H1 (cell line): ENCODE results near the gene DND1. TPM values are rescaled to one million over a fixed set of nuclear protein-coding genes. Genes with fewer than 3 reads are reported as not detected.

Experiments
- CTCF ChIA-PET: fragments of 300-600 bp; sonication (Branson Sonifier 250); formaldehyde crosslinking; loops from one replicate; lab custom pipeline; 2021; ENCODE audit not compliant: partially characterized antibody; lab: Charles Lee
- POLR2A ChIA-PET: fragments of 300-600 bp; sonication (Branson Sonifier 250); formaldehyde crosslinking; loops from one replicate; lab custom pipeline; 2021; ENCODE audit warnings: inconsistent platforms; ENCODE audit not compliant: partially characterized antibody; lab: Charles Lee
- DNase-seq, 2 experiments: peaks; one replicate each; pipeline versions ENCODE4 v3.0.0 to v3.0.0-alpha.2; 2010 to 2022; ENCODE audit warnings: low spot score in 2 of 2, low read depth in 1 of 2, mixed read lengths in 1 of 2
- FAIRE-seq: peaks from 2 replicates; lab custom pipeline; 2011; peaks lifted over from hg19 to GRCh38; lab: Jason Lieb, UNC
- H2AFZ ChIP-seq: 2 replicates; pipeline ENCODE4 v1.8.1; 2012; ENCODE audit warnings: low read length, inconsistent platforms
- H2AK5ac ChIP-seq: 2 replicates; pipeline ENCODE4 v1.6.1; 2013; ENCODE audit warnings: low read depth, low read length
- H2BK120ac ChIP-seq: replicated peaks from 2 replicates; pipeline ENCODE3; 2013; ENCODE audit warnings: low read depth, low read length, inconsistent platforms
- H2BK12ac ChIP-seq: 2 replicates; pipeline ENCODE4 v1.6.1; 2013; ENCODE audit warnings: low read depth, low read length
- H2BK15ac ChIP-seq: 2 replicates; pipeline ENCODE4 v1.6.1; 2013; ENCODE audit warnings: low read length
- H2BK20ac ChIP-seq: 2 replicates; pipeline ENCODE4 v1.6.1; 2013; ENCODE audit warnings: low read length
- H2BK5ac ChIP-seq: 2 replicates; pipeline ENCODE4 v1.6.1; 2013; ENCODE audit warnings: low read depth, low read length
- H3K14ac ChIP-seq: 2 replicates; pipeline ENCODE4 v1.6.1; 2013; ENCODE audit warnings: inconsistent platforms; ENCODE audit not compliant: insufficient read length
- H3K18ac ChIP-seq: 2 replicates; pipeline ENCODE4 v1.6.1; 2013; ENCODE audit warnings: low read length; ENCODE audit errors: extremely low read depth
- H3K23ac ChIP-seq: 2 replicates; pipeline ENCODE4 v1.6.1; 2013; ENCODE audit warnings: inconsistent platforms; ENCODE audit not compliant: insufficient read length
- H3K23me2 ChIP-seq: 2 replicates; pipeline ENCODE4 v1.6.1; 2013; ENCODE audit warnings: low read depth, low read length
- H3K27ac ChIP-seq: 2 replicates; pipeline ENCODE4 v1.6.1; 2011; ENCODE audit warnings: low read depth, low read length, inconsistent platforms
- H3K27me3 ChIP-seq, 4 experiments: replicated peaks in 1 of 4; 1 replicate in 1 of 4; 2 replicates in 3 of 4; pipeline versions ENCODE4 v1.6.1 to v1.8.1; 2011 to 2013; ENCODE audit warnings: low read length in 3 of 4, mild to moderate bottlenecking in 3 of 4, inconsistent platforms in 2 of 4, mixed read lengths in 2 of 4, moderate library complexity in 1 of 4; ENCODE audit not compliant: control insufficient read depth in 3 of 4, insufficient read depth in 3 of 4; ENCODE audit errors: extremely low read depth in 1 of 4
- H3K36me3 ChIP-seq, 4 experiments: 2 replicates each; pipeline versions ENCODE4 v1.6.1 to v1.8.1; 2011 to 2013; ENCODE audit warnings: mild to moderate bottlenecking in 4 of 4, low read length in 3 of 4, moderate library complexity in 2 of 4, control low read depth in 1 of 4, inconsistent platforms in 1 of 4; ENCODE audit not compliant: insufficient read depth in 4 of 4, control insufficient read depth in 2 of 4
- H3K4ac ChIP-seq: replicated peaks from 2 replicates; pipeline ENCODE3; 2013; ENCODE audit warnings: low read length, low read depth, mixed read lengths, inconsistent platforms; ENCODE audit not compliant: insufficient read length
- H3K4me1 ChIP-seq, 4 experiments: replicated peaks in 1 of 4; 1 replicate in 1 of 4; 2 replicates in 3 of 4; pipeline versions ENCODE4 v1.6.1 to v1.8.1; 2011 to 2013; ENCODE audit warnings: low read length in 3 of 4, inconsistent platforms in 2 of 4, mixed read lengths in 1 of 4; ENCODE audit not compliant: insufficient read depth in 4 of 4, control insufficient read depth in 3 of 4
- H3K4me2 ChIP-seq, 2 experiments: 2 replicates each; pipeline versions ENCODE4 v1.6.1 to v1.8.1; 2011 to 2013; ENCODE audit warnings: low read depth in 2 of 2, low read length in 2 of 2, control low read depth in 1 of 2, inconsistent platforms in 1 of 2, mild to moderate bottlenecking in 1 of 2; ENCODE audit not compliant: insufficient read depth in 1 of 2
- H3K4me3 ChIP-seq, 4 experiments: fragments of 200-600, 300-600 bp in 1 of 4; sonication (generic), shearing (Covaris generic), sonication (Bioruptor Twin) in 1 of 4; 2 replicates each; pipeline versions ENCODE4 v1.5.1 to v1.8.1; 2011 to 2016; ENCODE audit warnings: low read length in 4 of 4, low read depth in 3 of 4, control low read depth in 2 of 4, inconsistent platforms in 2 of 4, mild to moderate bottlenecking in 2 of 4, mixed read lengths in 1 of 4, moderate library complexity in 1 of 4; ENCODE audit not compliant: insufficient read depth in 2 of 4; ENCODE audit errors: extremely low read depth in 1 of 4
- H3K56ac ChIP-seq: replicated peaks from 2 replicates; pipeline ENCODE3; 2013; ENCODE audit warnings: low read depth, mild to moderate bottlenecking, mixed read lengths, low read length, inconsistent platforms; ENCODE audit not compliant: insufficient read length
- H3K79me1 ChIP-seq: 2 replicates; pipeline ENCODE4 v1.6.1; 2013; ENCODE audit warnings: low read depth, low read length, control low read depth
- H3K79me2 ChIP-seq, 2 experiments: 2 replicates each; pipeline versions ENCODE4 v1.6.1 to v1.8.1; 2012 to 2013; ENCODE audit warnings: low read length in 2 of 2, mild to moderate bottlenecking in 2 of 2, inconsistent platforms in 1 of 2; ENCODE audit not compliant: insufficient read depth in 2 of 2, control insufficient read depth in 1 of 2
- H3K9ac ChIP-seq, 4 experiments: replicated peaks in 1 of 4; 1 replicate in 1 of 4; 2 replicates in 3 of 4; pipeline versions ENCODE4 v1.6.1 to v1.8.1; 2011 to 2013; ENCODE audit warnings: low read depth in 3 of 4, low read length in 3 of 4, control low read depth in 2 of 4, mild to moderate bottlenecking in 2 of 4, moderate library complexity in 2 of 4, inconsistent platforms in 1 of 4; ENCODE audit errors: extremely low read depth in 1 of 4
- H3K9me3 ChIP-seq, 2 experiments: 2 replicates each; pipeline versions ENCODE4 v1.6.1 to v1.8.1; 2012 to 2013; ENCODE audit warnings: mild to moderate bottlenecking in 2 of 2, moderate library complexity in 2 of 2, control low read depth in 1 of 2, inconsistent platforms in 1 of 2, low read depth in 1 of 2, low read length in 1 of 2, mixed read lengths in 1 of 2; ENCODE audit not compliant: insufficient read depth in 2 of 2
- H4K20me1 ChIP-seq, 2 experiments: replicated peaks in 1 of 2; 2 replicates each; pipeline versions ENCODE3 to v1.8.1; 2011 to 2013; ENCODE audit warnings: inconsistent platforms in 2 of 2, low read length in 2 of 2, mild to moderate bottlenecking in 1 of 2; ENCODE audit not compliant: insufficient read depth in 2 of 2, control insufficient read depth in 1 of 2
- H4K5ac ChIP-seq: 2 replicates; pipeline ENCODE4 v1.6.1; 2013; ENCODE audit warnings: low read length, low read depth, mixed read lengths, inconsistent platforms; ENCODE audit not compliant: insufficient read length
- H4K8ac ChIP-seq: 2 replicates; pipeline ENCODE4 v1.8.0; 2013; ENCODE audit warnings: mild to moderate bottlenecking, moderate library complexity, low read length, inconsistent platforms; ENCODE audit not compliant: insufficient read depth; ENCODE audit errors: extremely low read depth
- H4K91ac ChIP-seq: replicated peaks from 2 replicates; pipeline ENCODE3; 2013; ENCODE audit warnings: low read length, mixed read lengths, inconsistent platforms; ENCODE audit not compliant: insufficient read length
- BCL11A ChIP-seq, 2 experiments: IDR thresholded peaks; one replicate each; pipeline ENCODE4 v1.6.1; 2011; ENCODE audit warnings: low read depth in 2 of 2, low read length in 2 of 2, mild to moderate bottlenecking in 2 of 2
- KDM5A ChIP-seq: fragments of 200-600 bp; IDR thresholded peaks from 2 replicates; pipeline ENCODE4 v1.7.1; 2012; ENCODE audit warnings: mild to moderate bottlenecking, low read length, inconsistent platforms, mixed read lengths
- MAFK ChIP-seq: IDR thresholded peaks from 2 replicates; pipeline ENCODE4 v1.6.1; 2012; ENCODE audit warnings: low read depth, mild to moderate bottlenecking, improper control_type of control experiment, low read length
- PHF8 ChIP-seq: fragments of 200-600 bp; sonication (generic); conservative IDR thresholded peaks from 2 replicates; pipeline ENCODE4 v1.7.1; 2012; ENCODE audit warnings: low read depth, mild to moderate bottlenecking, inconsistent platforms, low read length, moderate library complexity
- POU5F1 ChIP-seq: IDR thresholded peaks from 2 replicates; pipeline ENCODE4 v1.6.1; 2011; ENCODE audit warnings: low read depth, mild to moderate bottlenecking, low read length, moderate library complexity
- SIN3A ChIP-seq, 2 experiments: IDR thresholded peaks in 1 of 2; conservative IDR thresholded peaks in 1 of 2; 2 replicates each; pipeline ENCODE4 v1.6.1; 2011 to 2012; ENCODE audit warnings: low read length in 2 of 2, improper control_type of control experiment in 1 of 2, low read depth in 1 of 2, mild to moderate bottlenecking in 1 of 2
- SIX5 ChIP-seq: IDR thresholded peaks from 2 replicates; pipeline ENCODE4 v1.6.1; 2011; ENCODE audit warnings: mild to moderate bottlenecking, low read depth, low read length
- SP4 ChIP-seq: IDR thresholded peaks from 2 replicates; pipeline ENCODE4 v1.6.1; 2012; ENCODE audit warnings: low read length, inconsistent platforms
- SUZ12 ChIP-seq: fragments of 200-600 bp; sonication (generic); IDR thresholded peaks from 2 replicates; pipeline ENCODE4 v1.6.1; 2012; ENCODE audit warnings: mild to moderate bottlenecking, inconsistent platforms, low read length, moderate library complexity, mixed read lengths
- TCF12 ChIP-seq: IDR thresholded peaks from 2 replicates; pipeline ENCODE4 v1.6.1; 2011; ENCODE audit warnings: low read depth, mild to moderate bottlenecking, low read length
- ZNF274 ChIP-seq: IDR thresholded peaks from 2 replicates; pipeline ENCODE4 v1.7.0; 2012; ENCODE audit warnings: low read length, borderline replicate concordance; ENCODE audit errors: extremely low read depth
- WGBS, 2 experiments: shearing (Covaris generic) in 1 of 2; methylation state at CpG; one replicate each; pipeline versions ENCODE4 v1.1.6 to v1.1.7; 2013 to 2015; ENCODE audit warnings: low lambda C conversion rate in 2 of 2, mixed read lengths in 2 of 2, inconsistent platforms in 1 of 2, low coverage in 1 of 2, missing lambda C conversion rate in 1 of 2; ENCODE audit not compliant: insufficient replicate concordance in 2 of 2, insufficient coverage in 1 of 2, insufficient read length in 1 of 2; ENCODE audit errors: extremely low coverage in 1 of 2, missing lambda C conversion rate in 1 of 2; 5-methylcytosine and 5-hydroxymethylcytosine counted together
- polyA plus RNA-seq, 7 experiments: library from polyadenylated mRNA; depleted of rRNA in 3 of 7; stranded (reverse) in 5 of 7; unstranded in 2 of 7; fragments of >200 nt in 5 of 7; fragments of 200-250 nt in 2 of 7; gene quantifications; 1 replicate in 5 of 7; 2 replicates in 1 of 7; 4 replicates in 1 of 7; pipeline versions ENCODE4 v1.2.1 to v1.2.3, GENCODE V29; 2011 to 2013; ENCODE audit warnings: missing spikeins in 2 of 7, mixed read lengths in 2 of 7
- total RNA-seq: library from RNA; stranded (reverse); fragmentation: NEBNext Ultra II Directional; extraction: Animal tissue kit (Norgen Biotek cat#: 25700); gene quantifications from 2 replicates; pipeline ENCODE4 v1.2.1, GENCODE V29; 2021

The DND1 gene
- total and polyA plus RNA-seq, 2 of the 8 experiments (the other 6 are each of a cell fraction or from before 2014, with no cell fraction given): 0.41 to 2.1 TPM

DNA sequence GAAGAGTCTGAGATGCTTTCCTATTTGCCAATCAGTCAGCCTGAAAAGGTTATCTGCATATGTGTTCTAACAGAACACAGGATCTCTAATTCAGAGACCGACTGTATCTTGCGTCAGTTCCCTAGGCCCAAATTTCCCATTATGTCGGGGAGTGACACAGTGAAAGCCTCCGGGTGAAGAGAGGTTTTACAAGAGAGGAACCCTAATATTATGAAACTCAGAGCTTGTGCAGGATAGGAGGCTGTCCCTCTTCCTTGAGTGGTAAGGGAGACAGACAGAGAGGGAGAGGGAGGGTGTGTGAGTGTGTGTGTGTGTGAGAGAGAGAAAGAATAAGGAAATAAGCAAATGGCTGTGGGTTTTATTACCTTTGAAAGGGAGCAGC is 42.3 kb downstream of the DND1 start:
- no peak overlapping the region for H2AFZ ChIP-seq
- no peak overlapping the region for H3K27ac ChIP-seq
- H3K79me1 ChIP-seq: no peaks in the 10 kb centered on the region
- H3K9me3 ChIP-seq: peaks cover 29 to 30% of the 10 kb centered on the region in 2 experiments; a peak in 3 of 4 replicates
- H3K79me2 ChIP-seq: no peaks in the 10 kb centered on the region
- no peaks in the 10 kb centered on the region for H3K36me3 ChIP-seq
- no peak overlapping the region for H3K4ac ChIP-seq
- no peak overlapping the region for H2BK15ac ChIP-seq
- no peaks in the 10 kb centered on the region for H3K23me2 ChIP-seq
- ChIA-PET POLR2A (interaction anchor here (0.5 to 1.0 kb wide), 2 partner anchors 14 to 16 kb away, joined by 3 to 4 read pairs; partner anchors contain the start of genes IK and NDUFA2), CTCF (no interaction called here)
- no peak overlapping the region for H3K9ac ChIP-seq
- H2AK5ac ChIP-seq: no peak overlapping the region
- no peak overlapping the region for H3K4me2 ChIP-seq
- no peak overlapping the region for H3K18ac ChIP-seq
- no peak overlapping the region for H3K23ac ChIP-seq
- H3K4me1 ChIP-seq: no peaks in the 10 kb centered on the region
- no peak for DNase-seq
- H2BK5ac ChIP-seq: no peak overlapping the region
- no peaks in the 10 kb centered on the region for H3K27me3 ChIP-seq
- TF ChIP-seq SIX5 (no peak), PHF8 (no peak), SUZ12 (no peak), SP4 (no peak), SIN3A (conservative IDR thresholded peaks at IDR 0.05 in 1 of 2, IDR thresholded peaks at IDR 0.05 in 1 of 2; ENCODE audit: low read depth in 1 of 2, low read length in 2 of 2) (no peak), POU5F1 (no peak), ZNF274 (no peak), MAFK (no peak), TCF12 (no peak), BCL11A (IDR thresholded peaks at IDR 0.05; ENCODE audit: low read depth in 2 of 2, low read length in 2 of 2) (no peak), KDM5A (no peak)
- no peak overlapping the region for H3K56ac ChIP-seq
- no peak overlapping the region for H3K4me3 ChIP-seq
- H4K20me1 ChIP-seq: no peaks in the 10 kb centered on the region
- 85% methylated on average over 4 of the region's 4 CpGs; no CpG with 5 or more reads in 1 of the 2 experiments for WGBS, 2 experiments
- H4K5ac ChIP-seq: no peak overlapping the region
- no peak overlapping the region for H2BK20ac ChIP-seq
- no peak overlapping the region for H2BK120ac ChIP-seq
- H2BK12ac ChIP-seq: no peak overlapping the region
- H4K91ac ChIP-seq: no peak overlapping the region
- no peak overlapping the region for H4K8ac ChIP-seq
- no peak for FAIRE-seq
- H3K14ac ChIP-seq: no peak overlapping the region
